ENCODE results near the gene AMIGO3. TPM values are rescaled to one million over a fixed set of nuclear protein-coding genes. Genes with fewer than 3 reads are reported as not detected.

AMIGO3 gene
- total and polyA plus RNA-seq, 10 of the 15 experiments (the other 5 are each of a cell fraction or from before 2014, with no cell fraction given) = 0.07 to 1.3 (median 0.44) TPM; not detected in 3

GRCh38 chr3:49667701-49668413 is 51.6 kb downstream of the AMIGO3 start:
- ChIA-PET CTCF (interaction anchor here (1.0 kb wide), 1 partner anchor 128 kb away, joined by 3 read pairs; no protein-coding TSS in a partner anchor), SMC1A (ENCODE audit: uncharacterized antibody, unreplicated experiment) (no interaction called here)
- no peak for ATAC-seq

More at GRCh38 chr3:49667701-49668413, 51.6 kb downstream of the AMIGO3 start:
- intact Hi-C loops (cut with micrococcal nuclease; ENCODE audit: unreplicated experiment) = no loop called here
- Histone ChIP-seq H3K4me2 (ENCODE audit: control insufficient read depth, insufficient read depth) (no peak overlapping the region), H3K27me3 (replicated peaks in 1 of 2; ENCODE audit: control insufficient read depth in 2 of 2, insufficient read depth in 2 of 2, low read length in 1 of 2) (no peaks in the 10 kb centered on the region), H3K79me2 (ENCODE audit: control insufficient read depth, insufficient read depth, low read length) (no peaks in the 10 kb centered on the region), H4K20me1 (ENCODE audit: control insufficient read depth, insufficient read depth) (no peaks in the 10 kb centered on the region), H3K9ac (ENCODE audit: control insufficient read depth, insufficient read depth, low read length) (no peak overlapping the region), H2AFZ (ENCODE audit: control insufficient read depth, low read depth, low read length) (no peak overlapping the region), H3K4me3 (no peak overlapping the region), H3K36me3 (ENCODE audit: control insufficient read depth in 2 of 2, insufficient read depth in 2 of 2, low read length in 1 of 2) (no peaks in the 10 kb centered on the region), H3K4me1 (ENCODE audit: control insufficient read depth, insufficient read depth, low read length) (no peaks in the 10 kb centered on the region), H3K9me3 (replicated peaks; ENCODE audit: control insufficient read depth, insufficient read depth, low read length) (no peaks in the 10 kb centered on the region), H3K27ac (ENCODE audit: control insufficient read depth, insufficient read depth) (no peak overlapping the region)
- FAIRE-seq (no peak), DNase-seq (ENCODE audit: low read depth, low spot score) (no peak)
- in situ Hi-C loops (cut with MboI) = no loop called here
- WGBS (ENCODE audit: insufficient coverage, insufficient replicate concordance, low lambda C conversion rate, missing lambda C conversion rate) = 68% methylated on average over 25 of the region's 25 CpGs
- ChIA-PET RAD21 (ENCODE audit: unreplicated experiment) (no interaction called here), POLR2A (no interaction called here)
- BruUV-seq (replicated peaks) = no TSS peak
- no peak for TF ChIP-seq SMAD5 (IDR thresholded peaks at IDR 0.05; ENCODE audit: low read depth)
- TF ChIP-seq E2F8 (IDR thresholded peaks at IDR 0.05; ENCODE audit: low read depth, partially characterized antibody) = no peak
- TF ChIP-seq CREB1 (IDR thresholded peaks at IDR 0.05; ENCODE audit: low read depth) = no peak
- TF ChIP-seq USF2 (IDR thresholded peaks at IDR 0.05; ENCODE audit: borderline replicate concordance, low read depth, low read length) = no peak
- TF ChIP-seq SMC3 (IDR thresholded peaks at IDR 0.05; ENCODE audit: borderline replicate concordance, low read length) = no peak
- no peak for TF ChIP-seq BRCA1 (IDR thresholded peaks at IDR 0.05; ENCODE audit: low read depth, low read length)
- TF ChIP-seq POLR2AphosphoS5 (IDR thresholded peaks at IDR 0.05; ENCODE audit: low read length) = no peak
- no peak for TF ChIP-seq RAD21 (IDR thresholded peaks at IDR 0.05; ENCODE audit: insufficient read depth, low read depth, low read length)
- no peak for TF ChIP-seq ATF7 (IDR thresholded peaks at IDR 0.05; ENCODE audit: low read depth)
- TF ChIP-seq MXI1 (IDR thresholded peaks at IDR 0.05; ENCODE audit: low read depth, low read length) = no peak
- TF ChIP-seq PAX8 (IDR thresholded peaks at IDR 0.05) = no peak
- no peak for TF ChIP-seq POU2F2 (IDR thresholded peaks at IDR 0.05; ENCODE audit: borderline replicate concordance, low read depth, low read length)
- no peak for TF ChIP-seq STAT3 (IDR thresholded peaks at IDR 0.05; ENCODE audit: low read depth, low read length)
- TF ChIP-seq SRF (IDR thresholded peaks at IDR 0.05; ENCODE audit: low read depth in 2 of 2, low read length in 2 of 2) = no peak
- TF ChIP-seq ZBED1 (IDR thresholded peaks at IDR 0.05; ENCODE audit: borderline replicate concordance) = no peak
- TF ChIP-seq EGR1 (IDR thresholded peaks at IDR 0.05; ENCODE audit: borderline replicate concordance in 1 of 2, low read depth in 2 of 2, low read length in 2 of 2) = no peak

All from GM12878 (cell line).